NCI-H2107 treated with DMSO at 0.1 percent for 48 hours (cell line): ENCODE results near the gene KDM4B.
A peak's percentile ranks its signal among the peaks of the same experiment; 100 is the strongest.
"Not testable (repeated sequence)": the region's sequence is repeated elsewhere in the genome, so short reads cannot be mapped to it uniquely, and the experiment has no call there.

Source experiments
- DNase-seq: peaks from one replicate; lab custom pipeline; 2025; ENCODE audit not compliant: unreplicated experiment; lab: John Stamatoyannopoulos, UW

The KDM4B gene

GRCh38 chr19:4968462-4969291 is at the start of gene KDM4B:
Gene KDM4B (plus strand): TSS chr19:4969113. CDS start chr19:5032891, 63,778 bp downstream.
- peak; percentile 90 for DNase-seq

- DNase-seq = no peak
These were observed 46.2 kb upstream of the KDM4B start for GRCh38 chr19:4922530-4923275.

- DNase-seq = no peak
These were observed 45.6 kb upstream of the KDM4B start for GRCh38 chr19:4923276-4923747.

- DNase-seq = no peak
These were observed 39.7 kb upstream of the KDM4B start for GRCh38 chr19:4929186-4929585.

- no peak for DNase-seq
These were observed 38.2 kb upstream of the KDM4B start for GRCh38 chr19:4930664-4931063.

- no peak for DNase-seq
These were observed 36.2 kb upstream of the KDM4B start for GRCh38 chr19:4932711-4933110.

GRCh38 chr19:4933528-4933927 is 35.4 kb upstream of the KDM4B start:
- no peak for DNase-seq

- no peak for DNase-seq
These were observed 33.5 kb upstream of the KDM4B start for GRCh38 chr19:4935444-4935843.

- no peak for DNase-seq
These were observed 31.9 kb upstream of the KDM4B start for GRCh38 chr19:4937060-4937459.

- not testable (repeated sequence) for DNase-seq
These were observed 30.5 kb upstream of the KDM4B start for GRCh38 chr19:4938461-4938860.

GRCh38 chr19:4939466-4939865 is 29.4 kb upstream of the KDM4B start:
- DNase-seq = no peak

GRCh38 chr19:4941638-4942169 is 27.2 kb upstream of the KDM4B start:
- not testable (repeated sequence) for DNase-seq

- not testable (repeated sequence) for DNase-seq
These were observed 18.3 kb upstream of the KDM4B start for GRCh38 chr19:4950650-4951049.

GRCh38 chr19:4951656-4952055 is 17.3 kb upstream of the KDM4B start:
- no peak for DNase-seq

GRCh38 chr19:4952945-4953344 is 16.0 kb upstream of the KDM4B start:
- no peak for DNase-seq

- not testable (repeated sequence) for DNase-seq
These were observed 14.4 kb upstream of the KDM4B start for GRCh38 chr19:4954320-4955149.

GRCh38 chr19:4955274-4955673 is 13.6 kb upstream of the KDM4B start:
- DNase-seq = no peak

GRCh38 chr19:4957981-4958380 is 10.9 kb upstream of the KDM4B start:
- DNase-seq = no peak

GRCh38 chr19:4962085-4962619 is 6.8 kb upstream of the KDM4B start:
- no peak for DNase-seq

GRCh38 chr19:4965061-4965460 is 3.9 kb upstream of the KDM4B start:
- no peak for DNase-seq

GRCh38 chr19:4966591-4966990 is 2.3 kb upstream of the KDM4B start:
- DNase-seq = no peak
